ENCODE results near the gene UTF1.

UTF1 gene

GRCh38 chr10:133201948-133202725 is 27.9 kb upstream of the UTF1 start:
- Histone ChIP-seq H3K27me3 (ENCODE audit: control insufficient read depth, low read length) (no peaks in the 10 kb centered on the region), H3K4me2 (ENCODE audit: low read length) (no peak overlapping the region), H4K20me1 (ENCODE audit: control insufficient read depth, insufficient read depth, low read depth, low read length) (no peaks in the 10 kb centered on the region), H3K9me3 (ENCODE audit: control insufficient read depth, insufficient read depth, low read length) (peaks cover 9% of the 10 kb centered on the region; the same call in 1 of the 2 replicates), H3F3A (ENCODE audit: control insufficient read depth, insufficient read depth) (no peaks in the 10 kb centered on the region), H3K9me2 (replicated peaks; ENCODE audit: control insufficient read depth, low read length) (no peaks in the 10 kb centered on the region), H3K79me2 (ENCODE audit: control insufficient read depth, low read length) (no peaks in the 10 kb centered on the region), H3K4me1 (ENCODE audit: control insufficient read depth, low read length) (no peaks in the 10 kb centered on the region), H3K36me3 (ENCODE audit: control insufficient read depth, low read length) (no peaks in the 10 kb centered on the region), H3K4me3 (ENCODE audit: low read length) (no peak overlapping the region), H3K27ac (ENCODE audit: low read depth, low read length) (no peak overlapping the region)
- TF ChIP-seq EZH2phosphoT487 (IDR thresholded peaks at IDR 0.05; ENCODE audit: borderline replicate concordance, low read length) (no peak), CTCF (IDR thresholded peaks at IDR 0.05; ENCODE audit: low read depth, low read length, poor library complexity, severe bottlenecking) (no peak)

DNA sequence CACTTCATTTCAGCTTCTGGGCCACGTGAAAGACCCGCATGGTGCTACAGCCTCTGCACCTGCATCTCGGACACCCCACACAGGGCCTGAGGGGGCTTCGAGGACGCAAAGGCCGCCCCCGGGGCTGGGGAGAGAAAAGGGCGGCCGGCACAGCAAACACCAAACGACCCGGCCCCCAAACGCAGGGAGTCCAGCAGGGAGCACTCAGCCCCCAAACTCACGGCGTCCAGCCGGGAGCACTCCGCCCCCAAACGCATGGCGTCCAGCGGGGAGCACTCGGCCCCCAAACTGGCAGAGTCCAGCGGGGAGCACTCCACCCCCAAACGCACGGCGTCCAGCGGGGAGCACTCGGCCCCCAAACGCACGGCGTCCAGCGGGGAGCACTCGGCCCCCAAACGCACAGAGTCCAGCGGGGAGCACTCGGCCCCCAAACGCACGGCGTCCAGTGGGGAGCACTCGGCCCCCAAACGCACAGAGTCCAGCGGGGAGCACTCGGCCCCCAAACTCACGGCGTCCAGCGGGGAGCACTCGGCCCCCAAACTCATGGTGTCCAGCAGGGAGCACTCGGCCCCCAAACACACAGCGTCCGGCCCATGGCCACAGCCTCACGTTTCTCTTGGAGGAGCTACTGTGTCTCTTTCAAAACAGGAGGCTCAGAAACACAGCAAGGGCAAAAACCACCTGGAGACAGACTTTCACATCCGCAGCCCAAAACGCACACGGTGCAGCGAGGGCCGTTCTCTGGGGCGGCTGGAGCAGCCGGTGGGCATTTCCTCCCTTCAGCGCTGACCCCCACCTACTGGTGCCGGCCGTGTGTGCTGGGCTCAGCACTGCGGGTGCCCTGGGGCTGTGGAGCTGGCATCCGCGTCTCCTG is 27.0 kb upstream of the UTF1 start:
- H4K20me1 ChIP-seq (ENCODE audit: control insufficient read depth, insufficient read depth, low read depth, low read length) = no peaks in the 10 kb centered on the region
- H3K27ac ChIP-seq (ENCODE audit: low read depth, low read length) = no peak overlapping the region
- H3K79me2 ChIP-seq (ENCODE audit: control insufficient read depth, low read length) = no peaks in the 10 kb centered on the region
- H3K4me1 ChIP-seq (ENCODE audit: control insufficient read depth, low read length) = no peaks in the 10 kb centered on the region
- H3K4me2 ChIP-seq (ENCODE audit: low read length) = no peak overlapping the region
- TF ChIP-seq EZH2phosphoT487 (IDR thresholded peaks at IDR 0.05; ENCODE audit: borderline replicate concordance, low read length) = no peak
- TF ChIP-seq CTCF (IDR thresholded peaks at IDR 0.05; ENCODE audit: low read depth, low read length, poor library complexity, severe bottlenecking) = no peak
- H3F3A ChIP-seq (ENCODE audit: control insufficient read depth, insufficient read depth) = no peaks in the 10 kb centered on the region
- no peaks in the 10 kb centered on the region for H3K27me3 ChIP-seq (ENCODE audit: control insufficient read depth, low read length)
- H3K9me2 ChIP-seq (replicated peaks; ENCODE audit: control insufficient read depth, low read length) = no peaks in the 10 kb centered on the region
- peaks cover 9% of the 10 kb centered on the region; the same call in 1 of the 2 replicates for H3K9me3 ChIP-seq (ENCODE audit: control insufficient read depth, insufficient read depth, low read length)
- H3K36me3 ChIP-seq (ENCODE audit: control insufficient read depth, low read length) = no peaks in the 10 kb centered on the region
- H3K4me3 ChIP-seq (ENCODE audit: low read length) = no peak overlapping the region

DNA sequence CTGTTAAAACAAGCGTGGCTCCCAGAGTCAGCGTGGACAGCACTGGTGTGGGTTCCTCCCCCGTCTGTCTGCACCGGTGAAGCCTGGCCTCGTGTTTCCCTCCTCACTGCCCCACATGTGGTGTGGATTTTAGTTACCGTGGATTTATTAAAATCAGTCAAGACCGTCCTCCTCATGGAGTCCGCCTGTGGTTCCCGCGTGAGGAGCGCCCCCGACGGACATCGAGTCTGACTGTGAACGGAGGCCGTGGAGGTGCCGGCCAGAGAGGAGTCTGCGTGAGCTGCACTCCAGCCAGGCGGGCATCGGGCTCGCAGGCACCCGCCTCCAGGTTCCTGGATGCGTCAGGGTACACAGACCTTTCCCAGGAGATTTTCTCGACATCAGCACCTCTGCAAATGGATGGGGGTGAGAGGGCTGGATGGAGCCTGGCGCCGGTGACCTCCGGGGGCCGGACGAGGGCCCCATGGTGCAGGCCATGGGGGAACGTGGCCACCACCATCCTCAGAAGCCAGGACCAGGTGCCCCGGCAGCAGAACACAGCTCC is 26.3 kb upstream of the UTF1 start:
- Histone ChIP-seq H3K4me2 (ENCODE audit: low read length) (no peak overlapping the region), H3K9me3 (ENCODE audit: control insufficient read depth, insufficient read depth, low read length) (peaks cover 12% of the 10 kb centered on the region), H3K79me2 (ENCODE audit: control insufficient read depth, low read length) (no peaks in the 10 kb centered on the region), H3K9me2 (replicated peaks; ENCODE audit: control insufficient read depth, low read length) (no peaks in the 10 kb centered on the region), H4K20me1 (ENCODE audit: control insufficient read depth, insufficient read depth, low read depth, low read length) (no peaks in the 10 kb centered on the region), H3K4me1 (ENCODE audit: control insufficient read depth, low read length) (no peaks in the 10 kb centered on the region), H3F3A (ENCODE audit: control insufficient read depth, insufficient read depth) (no peaks in the 10 kb centered on the region), H3K36me3 (ENCODE audit: control insufficient read depth, low read length) (no peaks in the 10 kb centered on the region), H3K27me3 (ENCODE audit: control insufficient read depth, low read length) (no peaks in the 10 kb centered on the region), H3K4me3 (ENCODE audit: low read length) (no peak overlapping the region), H3K27ac (ENCODE audit: low read depth, low read length) (no peak overlapping the region)
- TF ChIP-seq CTCF (IDR thresholded peaks at IDR 0.05; ENCODE audit: low read depth, low read length, poor library complexity, severe bottlenecking) (no peak), EZH2phosphoT487 (IDR thresholded peaks at IDR 0.05; ENCODE audit: borderline replicate concordance, low read length) (no peak)

All from DOHH2 (cell line).